Trophoblast cell (in vitro differentiated cells and primary cell): ENCODE results near the gene UVSSA.

Experiments used
- DNase-seq, 2 donors: peaks; one replicate each; pipeline ENCODE4 v3.0.0-alpha.2; 2016
- H2AFZ ChIP-seq: 2 replicates; pipeline ENCODE4 v1.6.1; 2013; ENCODE audit warnings: low read length, moderate library complexity, mild to moderate bottlenecking; ENCODE audit not compliant: insufficient read depth, poor library complexity
- H2AK5ac ChIP-seq: 2 replicates; pipeline ENCODE4 v1.6.1; 2013; ENCODE audit warnings: mild to moderate bottlenecking, low read length
- H2BK120ac ChIP-seq: 2 replicates; pipeline ENCODE4 v1.6.1; 2013; ENCODE audit warnings: low read length, mild to moderate bottlenecking, moderate library complexity; ENCODE audit not compliant: insufficient read depth, poor library complexity
- H2BK12ac ChIP-seq: 2 replicates; pipeline ENCODE4 v1.6.1; 2013; ENCODE audit warnings: mild to moderate bottlenecking, low read length, moderate library complexity
- H2BK5ac ChIP-seq: 2 replicates; pipeline ENCODE4 v1.6.1; 2013; ENCODE audit warnings: low read length, low read depth, moderate library complexity, mild to moderate bottlenecking; ENCODE audit not compliant: poor library complexity
- H3K14ac ChIP-seq: 2 replicates; pipeline ENCODE4 v1.6.1; 2013; ENCODE audit warnings: mild to moderate bottlenecking, low read length
- H3K18ac ChIP-seq: 2 replicates; pipeline ENCODE4 v1.6.1; 2013; ENCODE audit warnings: mild to moderate bottlenecking, low read length
- H3K23ac ChIP-seq: 2 replicates; pipeline ENCODE4 v1.6.1; 2013; ENCODE audit warnings: low read length
- H3K27ac ChIP-seq: 2 replicates; pipeline ENCODE4 v1.5.1; 2013; ENCODE audit warnings: low read depth, mild to moderate bottlenecking, inconsistent platforms, low read length, moderate library complexity
- H3K27me3 ChIP-seq: 2 replicates; pipeline ENCODE4 v1.6.1; 2013; ENCODE audit warnings: inconsistent platforms, mild to moderate bottlenecking, low read length, moderate library complexity; ENCODE audit not compliant: insufficient read depth
- H3K36me3 ChIP-seq, 2 experiments: 1 replicate in 1 of 2; 2 replicates in 1 of 2; pipeline ENCODE4 v1.6.1; 2013; ENCODE audit warnings: low read length in 2 of 2, mild to moderate bottlenecking in 2 of 2, moderate library complexity in 1 of 2; ENCODE audit not compliant: insufficient read depth in 2 of 2, control insufficient read depth in 1 of 2
- H3K4ac ChIP-seq: 2 replicates; pipeline ENCODE4 v1.6.1; 2013; ENCODE audit warnings: low read depth, mild to moderate bottlenecking, low read length, moderate library complexity
- H3K4me1 ChIP-seq, 2 experiments: 1 replicate in 1 of 2; 2 replicates in 1 of 2; pipeline ENCODE4 v1.6.1; 2013; ENCODE audit warnings: low read length in 2 of 2, mild to moderate bottlenecking in 2 of 2, moderate library complexity in 1 of 2; ENCODE audit not compliant: insufficient read depth in 2 of 2, control insufficient read depth in 1 of 2
- H3K4me2 ChIP-seq: 2 replicates; pipeline ENCODE4 v1.6.1; 2013; ENCODE audit warnings: inconsistent platforms, mild to moderate bottlenecking, low read length, moderate library complexity
- H3K4me3 ChIP-seq: 2 replicates; pipeline ENCODE4 v1.5.1; 2013; ENCODE audit warnings: mild to moderate bottlenecking, low read depth, low read length, inconsistent platforms
- H3K79me1 ChIP-seq: one replicate; pipeline ENCODE4 v1.6.1; 2013; ENCODE audit warnings: low read length
- H3K79me2 ChIP-seq: 2 replicates; pipeline ENCODE4 v1.6.1; 2013; ENCODE audit warnings: low read length, mild to moderate bottlenecking; ENCODE audit not compliant: control insufficient read depth, insufficient read depth, poor library complexity
- H3K9ac ChIP-seq: 2 replicates; pipeline ENCODE4 v1.6.1; 2013; ENCODE audit warnings: mild to moderate bottlenecking, low read length
- H3K9me3 ChIP-seq: 2 replicates; pipeline ENCODE4 v1.6.1; 2013; ENCODE audit warnings: low read depth, mild to moderate bottlenecking, control low read depth, inconsistent platforms, low read length; ENCODE audit not compliant: insufficient read depth
- H4K12ac ChIP-seq: 2 replicates; pipeline ENCODE4 v1.6.1; 2013; ENCODE audit warnings: low read depth, mild to moderate bottlenecking, low read length, moderate library complexity
- H4K8ac ChIP-seq: 2 replicates; pipeline ENCODE4 v1.6.1; 2013; ENCODE audit warnings: low read depth, mild to moderate bottlenecking, low read length, moderate library complexity
- H4K91ac ChIP-seq: one replicate; pipeline ENCODE4 v1.6.1; 2013; ENCODE audit warnings: low read depth, mild to moderate bottlenecking, low read length, moderate library complexity
- WGBS: extraction: QIAGEN DNeasy Blood & Tissue Kit; methylation state at CpG from one replicate; pipeline ENCODE4 v1.1.7; 2013; ENCODE audit warnings: missing lambda C conversion rate; ENCODE audit not compliant: insufficient read length, insufficient coverage; ENCODE audit errors: extremely low coverage; 5-methylcytosine and 5-hydroxymethylcytosine counted together

UVSSA gene

DNA sequence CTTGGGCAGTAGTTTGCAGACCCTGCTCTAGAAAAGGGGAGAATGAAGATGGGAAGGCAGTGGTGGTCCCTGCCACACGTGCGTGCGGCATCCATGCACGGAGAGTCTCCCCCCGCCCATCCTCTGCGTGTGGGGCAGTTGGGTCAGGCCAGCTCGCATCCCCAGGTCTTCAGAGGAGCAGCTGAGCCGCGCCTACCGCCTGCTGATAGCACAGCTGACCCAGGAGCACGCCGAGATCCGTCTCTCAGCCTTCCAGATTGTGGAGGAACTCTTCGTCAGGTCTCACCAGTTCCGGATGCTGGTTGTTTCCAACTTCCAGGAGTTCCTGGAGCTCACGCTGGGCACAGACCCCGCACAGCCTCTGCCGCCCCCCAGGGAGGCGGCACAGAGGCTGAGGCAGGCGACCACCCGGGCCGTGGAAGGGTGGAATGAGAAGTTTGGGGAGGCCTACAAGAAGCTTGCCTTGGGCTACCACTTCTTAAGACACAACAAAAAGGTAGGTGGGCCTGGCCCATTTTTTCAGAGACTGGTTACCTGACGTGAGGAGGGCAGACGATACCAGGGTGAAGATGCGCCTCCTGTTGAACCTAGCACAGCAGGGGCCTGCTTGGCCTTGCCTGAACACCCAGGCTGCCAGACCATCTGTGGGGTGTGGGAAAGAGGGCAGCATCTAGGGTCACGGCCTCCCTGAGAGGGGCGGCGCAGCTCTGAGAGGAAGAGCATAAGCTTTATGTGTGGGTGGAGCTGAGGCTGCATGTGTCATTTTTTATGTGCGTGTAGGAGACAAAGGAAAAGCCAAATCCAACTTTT lies 2.6 kb downstream of the UVSSA start:
- no peak overlapping the region for H3K18ac ChIP-seq
- no peak overlapping the region for H2BK5ac ChIP-seq
- WGBS = no CpG with 5 or more reads among the region's 29 CpGs
- H2AFZ ChIP-seq = no peak overlapping the region
- H3K14ac ChIP-seq = no peak overlapping the region
- H3K36me3 ChIP-seq = peaks cover 31 to 35% of the 10 kb centered on the region in 2 experiments
- no peak overlapping the region for H4K91ac ChIP-seq
- no peak overlapping the region for H3K4ac ChIP-seq
- H3K79me2 ChIP-seq = peaks cover 11% of the 10 kb centered on the region
- H3K4me2 ChIP-seq = no peak overlapping the region
- no peak for DNase-seq
- no peak overlapping the region for H3K9ac ChIP-seq
- no peak overlapping the region for H4K12ac ChIP-seq
- H3K4me3 ChIP-seq = no peak overlapping the region
- peaks cover 13% of the 10 kb centered on the region for H3K79me1 ChIP-seq
- H2AK5ac ChIP-seq = no peak overlapping the region
- no peak overlapping the region for H2BK120ac ChIP-seq
- H3K27me3 ChIP-seq = no peaks in the 10 kb centered on the region
- H3K23ac ChIP-seq = no peak overlapping the region
- H4K8ac ChIP-seq = no peak overlapping the region
- peaks cover 3 to 8% of the 10 kb centered on the region in 2 experiments for H3K4me1 ChIP-seq
- H2BK12ac ChIP-seq = no peak overlapping the region
- no peak overlapping the region for H3K27ac ChIP-seq
- no peaks in the 10 kb centered on the region for H3K9me3 ChIP-seq

DNA sequence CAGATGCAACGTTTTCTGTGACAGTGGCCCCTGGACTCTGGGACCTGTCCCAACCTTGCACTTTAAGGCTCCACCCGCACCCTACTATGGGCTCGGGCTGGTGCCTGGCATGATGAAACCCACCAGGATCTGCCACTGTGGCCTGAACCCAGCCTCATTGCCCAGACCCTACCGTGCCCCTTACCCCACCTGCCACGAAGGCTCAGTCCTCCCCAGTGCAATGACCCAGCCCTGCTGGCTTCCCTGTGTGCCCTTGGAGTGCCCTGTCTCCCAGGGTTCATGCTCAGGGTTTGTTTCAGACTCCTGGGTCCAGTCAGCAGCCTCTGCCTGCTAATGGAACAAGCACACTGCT lies 3.1 kb downstream of the UVSSA start:
- Histone ChIP-seq H3K27ac (no peak overlapping the region), H2BK5ac (no peak overlapping the region), H3K23ac (no peak overlapping the region), H3K27me3 (no peaks in the 10 kb centered on the region), H3K4me3 (no peak overlapping the region), H3K4me1 (peaks cover 3 to 5% of the 10 kb centered on the region in 2 experiments), H4K91ac (no peak overlapping the region), H4K8ac (no peak overlapping the region), H3K36me3 (peaks cover 36 to 40% of the 10 kb centered on the region in 2 experiments), H3K18ac (no peak overlapping the region), H3K4ac (no peak overlapping the region), H3K14ac (no peak overlapping the region), H3K4me2 (no peak overlapping the region), H2AK5ac (no peak overlapping the region), H3K9me3 (no peaks in the 10 kb centered on the region), H2BK120ac (no peak overlapping the region), H2BK12ac (no peak overlapping the region), H3K79me2 (peaks cover 11% of the 10 kb centered on the region), H3K9ac (no peak overlapping the region), H4K12ac (no peak overlapping the region), H2AFZ (no peak overlapping the region), H3K79me1 (peaks cover 13% of the 10 kb centered on the region)
- DNase-seq = no peak
- no CpG with 5 or more reads among the region's 5 CpGs for WGBS

DNA sequence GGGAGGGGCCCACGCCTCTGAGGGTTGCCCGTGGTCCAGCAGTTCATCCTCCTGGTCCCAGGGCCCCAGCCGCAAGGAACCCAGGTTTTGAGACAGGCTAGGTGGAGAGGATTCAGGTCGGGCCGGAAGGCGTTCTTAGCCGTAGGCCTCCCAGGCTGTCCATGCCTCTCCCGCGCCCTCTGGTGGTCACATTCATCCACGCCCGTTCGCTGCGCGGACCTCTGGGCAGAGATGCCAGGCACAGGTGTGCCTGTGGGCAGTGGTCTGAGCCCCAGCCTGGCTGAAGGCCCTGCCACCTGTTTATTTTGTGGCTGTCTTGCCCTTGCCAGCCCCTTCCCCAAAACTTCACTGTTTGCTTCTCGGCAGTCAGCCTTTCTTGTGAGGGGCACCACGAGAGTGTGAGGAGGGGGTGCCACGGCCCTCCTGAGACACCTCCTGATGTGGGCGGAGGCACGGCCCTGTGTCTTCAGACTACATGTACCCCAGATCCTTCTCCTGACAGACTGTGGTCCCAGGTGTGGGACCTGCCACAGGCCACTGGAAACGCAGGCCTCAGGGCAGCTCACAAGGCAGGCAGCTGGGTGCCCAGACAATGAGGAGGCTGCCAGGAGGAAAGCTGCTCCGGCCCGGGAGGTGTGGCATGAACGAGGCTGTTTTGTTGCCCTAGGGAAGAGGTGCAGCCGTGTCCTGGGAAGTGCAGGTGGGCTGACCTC lies 5.0 kb downstream of the UVSSA start:
- Histone ChIP-seq H3K4me1 (peaks cover 2 to 3% of the 10 kb centered on the region in 2 experiments), H2BK5ac (no peak overlapping the region), H4K12ac (no peak overlapping the region), H3K79me1 (peaks cover 6% of the 10 kb centered on the region), H3K14ac (no peak overlapping the region), H3K23ac (no peak overlapping the region), H3K4ac (no peak overlapping the region), H3K27me3 (no peaks in the 10 kb centered on the region), H3K27ac (no peak overlapping the region), H3K36me3 (peaks cover 51 to 55% of the 10 kb centered on the region in 2 experiments), H3K4me2 (no peak overlapping the region), H3K4me3 (no peak overlapping the region), H2BK120ac (no peak overlapping the region), H2AFZ (no peak overlapping the region), H3K9me3 (no peaks in the 10 kb centered on the region), H4K8ac (peak overlapping the region; percentile 14), H3K9ac (no peak overlapping the region), H4K91ac (no peak overlapping the region), H2BK12ac (no peak overlapping the region), H2AK5ac (no peak overlapping the region), H3K79me2 (peaks cover 6% of the 10 kb centered on the region), H3K18ac (no peak overlapping the region)
- DNase-seq = peak; percentile 67 to 92
- no CpG with 5 or more reads among the region's 24 CpGs for WGBS

DNA sequence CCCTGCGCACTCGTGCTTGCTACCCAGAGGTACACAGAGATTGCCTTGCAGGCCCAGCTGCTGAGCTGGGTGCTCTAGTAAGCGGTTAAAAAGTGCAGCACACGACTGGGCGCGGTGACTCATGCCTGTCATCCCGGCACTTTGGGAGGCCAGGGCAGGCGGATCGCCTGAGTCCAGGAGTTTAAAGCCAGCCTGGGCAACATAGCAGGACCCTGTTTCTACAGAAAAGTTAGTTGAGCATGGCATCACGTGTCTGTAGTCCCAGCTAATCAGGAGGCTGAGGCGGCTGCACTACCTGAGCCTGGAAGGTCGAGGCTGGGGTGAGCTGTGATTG lies 5.5 kb downstream of the UVSSA start:
- H3K36me3 ChIP-seq = peaks cover 55 to 59% of the 10 kb centered on the region in 2 experiments
- H2AK5ac ChIP-seq = no peak overlapping the region
- no peak overlapping the region for H2BK120ac ChIP-seq
- no CpG with 5 or more reads among the region's 12 CpGs for WGBS
- no peak overlapping the region for H3K4ac ChIP-seq
- no peak overlapping the region for H3K27ac ChIP-seq
- peaks cover 2% of the 10 kb centered on the region for H3K79me1 ChIP-seq
- no peak overlapping the region for H4K12ac ChIP-seq
- no peak overlapping the region for H2AFZ ChIP-seq
- no peak for DNase-seq
- no peak overlapping the region for H3K4me3 ChIP-seq
- H3K23ac ChIP-seq = no peak overlapping the region
- no peaks in the 10 kb centered on the region for H3K9me3 ChIP-seq
- H2BK12ac ChIP-seq = no peak overlapping the region
- H4K91ac ChIP-seq = no peak overlapping the region
- H2BK5ac ChIP-seq = no peak overlapping the region
- H3K4me1 ChIP-seq = peaks cover 2 to 3% of the 10 kb centered on the region in 2 experiments
- no peak overlapping the region for H3K18ac ChIP-seq
- no peaks in the 10 kb centered on the region for H3K27me3 ChIP-seq
- no peak overlapping the region for H3K9ac ChIP-seq
- peaks cover 2% of the 10 kb centered on the region for H3K79me2 ChIP-seq
- H3K4me2 ChIP-seq = no peak overlapping the region
- H3K14ac ChIP-seq = no peak overlapping the region
- no peak overlapping the region for H4K8ac ChIP-seq
